Measurements from ENCODE around the gene USP6NL. TPM values are rescaled to one million over a fixed set of nuclear protein-coding genes. Genes with fewer than 3 reads are reported as not detected.

The USP6NL gene
- total and polyA plus RNA-seq, 2 donors: 8.1 to 12.3 TPM

DNA sequence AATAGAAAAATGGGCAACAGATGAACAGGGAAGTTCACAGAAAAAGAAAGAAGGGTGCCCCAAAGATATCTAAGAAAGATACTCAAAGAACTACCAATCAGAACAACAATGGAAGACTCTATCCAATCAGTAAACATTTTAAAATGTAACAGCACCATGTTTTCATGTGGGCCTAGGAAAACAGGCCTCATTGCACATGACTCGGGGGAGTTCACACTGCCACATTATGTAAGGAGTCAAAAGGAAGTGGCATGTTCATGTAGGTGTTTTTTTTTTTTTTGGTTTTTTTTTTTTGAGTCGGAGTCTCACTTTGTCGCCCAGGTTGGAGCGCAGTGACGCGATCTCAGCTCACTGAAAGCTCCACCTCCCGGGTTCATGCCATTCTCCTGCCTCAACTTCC lies 132.2 kb downstream of the USP6NL start:
- Histone ChIP-seq H3K27ac (ENCODE audit: low read depth in 1 of 2, low read length in 1 of 2) (no peak overlapping the region), H3K4me3 (ENCODE audit: low read length in 2 of 2) (no peak overlapping the region), H3K9me3 (ENCODE audit: control insufficient read depth in 2 of 2, insufficient read depth in 1 of 2, low read length in 1 of 2) (no peaks in the 10 kb centered on the region), H3K36me3 (ENCODE audit: control insufficient read depth in 2 of 2, insufficient read depth in 2 of 2, low read length in 1 of 2) (peaks cover 4 to 24% of the 10 kb centered on the region in 2 donors), H3K4me1 (ENCODE audit: control insufficient read depth in 2 of 2, insufficient read depth in 2 of 2, low read length in 2 of 2) (peaks cover 0 to 3% of the 10 kb centered on the region in 2 donors), H3K27me3 (ENCODE audit: control insufficient read depth in 2 of 2, insufficient read depth in 1 of 2, low read length in 1 of 2) (no peaks in the 10 kb centered on the region)
- 85% methylated on average over 7 of the region's 7 CpGs for WGBS
- peak in 1 of 9 donors; percentile 30 for DNase-seq (ENCODE audit: low read depth in 6 of 9, low spot score in 9 of 9)

DNA sequence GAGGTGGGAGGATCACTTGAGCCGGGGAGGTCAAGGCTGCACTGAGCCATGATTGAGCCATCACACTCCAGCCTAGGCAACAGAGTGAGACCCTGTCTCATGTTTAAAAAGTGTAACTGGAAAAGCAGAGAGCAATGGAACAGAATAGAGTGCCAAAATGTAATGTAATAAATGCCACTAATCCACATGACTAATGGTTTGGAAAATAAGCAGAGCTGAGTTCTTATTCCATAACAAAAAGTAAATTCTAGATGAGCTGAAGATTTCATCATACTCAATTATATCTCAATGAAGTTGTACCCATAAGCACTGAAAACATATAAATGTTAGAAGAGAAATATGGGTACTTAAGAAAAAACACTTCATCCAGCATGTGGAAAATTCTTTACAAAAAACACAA lies 132.6 kb downstream of the USP6NL start:
- WGBS: 98% methylated on average over 1 of the region's 1 CpG
- Histone ChIP-seq H3K4me1 (ENCODE audit: control insufficient read depth in 2 of 2, insufficient read depth in 2 of 2, low read length in 2 of 2) (peaks cover 0 to 3% of the 10 kb centered on the region in 2 donors), H3K9me3 (ENCODE audit: control insufficient read depth in 2 of 2, insufficient read depth in 1 of 2, low read length in 1 of 2) (no peaks in the 10 kb centered on the region), H3K27me3 (ENCODE audit: control insufficient read depth in 2 of 2, insufficient read depth in 1 of 2, low read length in 1 of 2) (no peaks in the 10 kb centered on the region), H3K27ac (ENCODE audit: low read depth in 1 of 2, low read length in 1 of 2) (no peak overlapping the region), H3K4me3 (ENCODE audit: low read length in 2 of 2) (no peak overlapping the region), H3K36me3 (ENCODE audit: control insufficient read depth in 2 of 2, insufficient read depth in 2 of 2, low read length in 1 of 2) (peaks cover 4 to 23% of the 10 kb centered on the region in 2 donors)
- no peak for DNase-seq (ENCODE audit: low read depth in 6 of 9, low spot score in 9 of 9)

DNA sequence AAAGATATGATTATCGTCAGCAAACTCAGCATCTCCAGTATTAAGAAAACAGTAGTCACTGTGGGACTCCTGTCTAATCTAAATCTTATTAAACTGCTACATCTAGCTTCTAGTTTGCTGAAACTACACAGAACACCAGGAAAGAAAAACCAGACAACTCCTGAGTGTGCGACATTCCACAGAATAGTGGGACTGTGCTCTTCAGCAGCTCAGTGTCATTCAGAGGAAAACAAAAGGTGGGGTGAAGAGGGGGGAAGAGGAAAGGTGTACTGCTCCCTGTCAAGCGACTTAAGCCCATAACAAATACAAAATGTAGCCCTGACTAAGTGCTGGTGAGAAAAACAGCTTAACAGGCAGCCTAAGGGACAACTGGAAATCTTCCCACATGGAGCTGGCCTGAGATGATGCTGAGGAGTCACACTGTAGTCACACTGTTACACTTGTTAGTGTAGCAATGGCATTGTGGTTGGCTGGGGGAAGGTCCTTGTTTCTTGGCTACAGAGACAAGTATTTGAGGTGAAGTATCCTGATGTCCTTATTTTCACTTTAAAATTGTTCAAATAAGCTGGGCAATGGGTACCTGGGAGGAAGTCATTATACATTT lies 135.5 kb downstream of the USP6NL start:
- Histone ChIP-seq H3K27me3 (ENCODE audit: control insufficient read depth in 2 of 2, insufficient read depth in 1 of 2, low read length in 1 of 2) (no peaks in the 10 kb centered on the region), H3K9me3 (ENCODE audit: control insufficient read depth in 2 of 2, insufficient read depth in 1 of 2, low read length in 1 of 2) (no peaks in the 10 kb centered on the region), H3K36me3 (ENCODE audit: control insufficient read depth in 2 of 2, insufficient read depth in 2 of 2, low read length in 1 of 2) (peaks cover 4 to 16% of the 10 kb centered on the region in 2 donors), H3K4me1 (ENCODE audit: control insufficient read depth in 2 of 2, insufficient read depth in 2 of 2, low read length in 2 of 2) (peaks cover 0 to 3% of the 10 kb centered on the region in 2 donors), H3K4me3 (ENCODE audit: low read length in 2 of 2) (no peak overlapping the region), H3K27ac (ENCODE audit: low read depth in 1 of 2, low read length in 1 of 2) (no peak overlapping the region)
- DNase-seq (ENCODE audit: low read depth in 6 of 9, low spot score in 9 of 9): no peak
- over 99% methylated on average over 3 of the region's 3 CpGs for WGBS

DNA sequence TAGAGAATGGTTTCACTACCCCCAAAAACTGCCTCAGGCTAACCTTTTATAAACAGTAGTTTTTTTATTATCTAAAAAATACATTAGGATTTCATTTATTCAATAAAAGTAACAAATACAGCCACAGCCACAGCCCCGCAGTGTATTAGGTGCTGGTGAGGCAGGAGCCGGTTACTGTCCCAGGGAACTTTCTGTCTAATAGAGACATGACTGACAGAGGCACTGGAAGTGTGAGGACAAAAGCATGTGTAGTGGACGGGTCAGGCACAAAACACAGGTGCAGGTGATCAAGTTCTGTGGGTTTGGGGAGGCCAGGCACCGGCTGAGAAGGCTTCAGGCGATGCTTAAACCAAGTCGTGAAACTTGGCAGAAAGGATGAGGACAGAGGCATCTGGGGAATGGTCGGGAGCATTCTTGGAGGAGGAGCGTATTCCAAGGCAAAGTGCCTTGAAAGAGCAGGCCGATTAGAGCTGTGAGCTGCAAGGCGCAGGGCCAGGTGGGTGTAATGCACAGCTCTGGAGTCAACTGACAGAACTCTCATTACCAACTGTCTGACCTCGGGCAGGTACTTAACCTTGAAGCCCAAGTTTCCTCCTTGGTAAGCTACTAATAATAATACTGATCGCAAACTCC lies 138.2 kb downstream of the USP6NL start:
- H3K36me3 ChIP-seq (ENCODE audit: control insufficient read depth in 2 of 2, insufficient read depth in 2 of 2, low read length in 1 of 2): peaks cover 4 to 10% of the 10 kb centered on the region in 2 donors
- H3K4me1 ChIP-seq (ENCODE audit: control insufficient read depth in 2 of 2, insufficient read depth in 2 of 2, low read length in 2 of 2): no peaks in the 10 kb centered on the region
- no peaks in the 10 kb centered on the region for H3K27me3 ChIP-seq (ENCODE audit: control insufficient read depth in 2 of 2, insufficient read depth in 1 of 2, low read length in 1 of 2)
- no peaks in the 10 kb centered on the region for H3K9me3 ChIP-seq (ENCODE audit: control insufficient read depth in 2 of 2, insufficient read depth in 1 of 2, low read length in 1 of 2)
- no peak overlapping the region for H3K4me3 ChIP-seq (ENCODE audit: low read length in 2 of 2)
- no peak for DNase-seq (ENCODE audit: low read depth in 6 of 9, low spot score in 9 of 9)
- WGBS: 96% methylated on average over 12 of the region's 12 CpGs
- no peak overlapping the region for H3K27ac ChIP-seq (ENCODE audit: low read depth in 1 of 2, low read length in 1 of 2)

DNA sequence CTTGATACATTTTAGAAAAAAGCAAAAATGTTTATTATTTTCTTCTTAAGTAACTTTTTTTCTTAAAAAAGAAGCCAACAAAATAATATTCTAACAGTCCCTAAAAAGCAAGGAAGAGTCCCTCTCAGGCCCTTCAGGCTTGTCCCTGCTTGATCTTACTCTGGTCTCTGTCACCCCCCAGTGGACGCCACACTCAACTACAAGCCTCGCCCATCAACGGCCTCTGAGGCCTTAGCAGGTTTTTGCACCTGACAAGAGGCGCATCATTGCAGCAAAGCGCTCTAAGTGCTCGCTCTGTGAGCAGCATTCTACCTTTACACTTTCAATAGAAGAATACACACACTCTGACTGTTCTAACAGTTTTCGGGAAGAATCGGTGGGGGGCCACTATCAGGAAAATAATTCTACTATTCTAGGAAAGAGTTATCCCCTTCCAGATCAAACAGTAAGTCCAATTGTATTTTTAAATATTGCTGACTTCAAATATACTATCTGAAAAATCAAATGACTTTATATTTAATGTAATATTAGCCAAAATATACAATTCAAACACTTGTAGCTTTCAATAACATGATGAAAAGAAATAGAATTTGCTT lies 139.2 kb downstream of the USP6NL start:
- DNase-seq (ENCODE audit: low read depth in 6 of 9, low spot score in 9 of 9): peak in 8 of 9 donors; percentile 43 to 87 (median 69)
- Histone ChIP-seq H3K27me3 (ENCODE audit: control insufficient read depth in 2 of 2, insufficient read depth in 1 of 2, low read length in 1 of 2) (no peaks in the 10 kb centered on the region), H3K27ac (ENCODE audit: low read depth in 1 of 2, low read length in 1 of 2) (no peak overlapping the region), H3K4me1 (ENCODE audit: control insufficient read depth in 2 of 2, insufficient read depth in 2 of 2, low read length in 2 of 2) (no peaks in the 10 kb centered on the region), H3K4me3 (ENCODE audit: low read length in 2 of 2) (no peak overlapping the region), H3K36me3 (ENCODE audit: control insufficient read depth in 2 of 2, insufficient read depth in 2 of 2, low read length in 1 of 2) (peaks cover 0 to 10% of the 10 kb centered on the region in 2 donors), H3K9me3 (ENCODE audit: control insufficient read depth in 2 of 2, insufficient read depth in 1 of 2, low read length in 1 of 2) (no peaks in the 10 kb centered on the region)
- 55% methylated on average over 8 of the region's 8 CpGs for WGBS

DNA sequence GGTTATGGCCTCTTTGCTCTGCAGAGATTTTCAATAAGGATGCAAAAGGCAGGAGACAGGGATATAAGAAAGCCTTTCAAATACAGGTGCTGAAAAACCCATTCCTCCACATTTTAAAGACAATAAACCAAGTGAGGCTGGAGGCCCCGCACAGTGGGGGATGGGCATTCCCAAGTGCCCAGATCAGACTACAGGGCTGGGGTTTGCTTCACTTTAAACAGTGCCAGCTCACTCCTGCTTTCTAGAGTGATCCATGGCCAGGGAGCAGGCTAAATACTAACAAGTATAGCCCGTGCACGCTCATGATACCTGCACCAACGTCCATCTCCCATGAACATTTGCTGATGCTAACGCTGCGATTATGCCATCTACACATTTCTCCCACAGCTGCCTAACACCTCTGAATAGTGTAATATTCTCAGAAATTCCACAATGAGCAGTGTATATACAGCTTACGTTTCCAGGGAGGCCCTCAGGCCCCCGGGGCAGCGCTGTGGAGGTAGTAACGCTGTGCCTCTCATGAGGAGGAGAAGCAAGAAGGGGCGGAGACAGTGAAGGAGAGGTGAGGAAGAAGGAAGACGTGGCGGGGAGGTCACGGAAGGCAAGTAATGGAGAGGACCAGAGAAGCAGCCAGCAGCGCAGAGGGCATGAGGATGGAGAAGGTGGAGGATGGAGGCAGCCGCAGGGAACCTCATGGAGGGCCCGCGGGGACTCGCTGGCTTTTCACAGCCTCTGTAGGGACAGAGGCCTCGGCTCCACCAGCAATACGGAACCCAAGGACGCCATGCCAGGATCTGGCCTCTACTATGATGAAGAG lies 141.7 kb downstream of the USP6NL start:
- no peak overlapping the region for H3K27ac ChIP-seq (ENCODE audit: low read depth in 1 of 2, low read length in 1 of 2)
- peaks cover 6% of the 10 kb centered on the region in 2 donors for H3K4me1 ChIP-seq (ENCODE audit: control insufficient read depth in 2 of 2, insufficient read depth in 2 of 2, low read length in 2 of 2)
- no peaks in the 10 kb centered on the region for H3K9me3 ChIP-seq (ENCODE audit: control insufficient read depth in 2 of 2, insufficient read depth in 1 of 2, low read length in 1 of 2)
- WGBS: 98% methylated on average over 22 of the region's 22 CpGs
- H3K36me3 ChIP-seq (ENCODE audit: control insufficient read depth in 2 of 2, insufficient read depth in 2 of 2, low read length in 1 of 2): peaks cover 3 to 7% of the 10 kb centered on the region in 2 donors
- H3K27me3 ChIP-seq (ENCODE audit: control insufficient read depth in 2 of 2, insufficient read depth in 1 of 2, low read length in 1 of 2): no peaks in the 10 kb centered on the region
- DNase-seq (ENCODE audit: low read depth in 6 of 9, low spot score in 9 of 9): no peak
- no peak overlapping the region for H3K4me3 ChIP-seq (ENCODE audit: low read length in 2 of 2)

DNA sequence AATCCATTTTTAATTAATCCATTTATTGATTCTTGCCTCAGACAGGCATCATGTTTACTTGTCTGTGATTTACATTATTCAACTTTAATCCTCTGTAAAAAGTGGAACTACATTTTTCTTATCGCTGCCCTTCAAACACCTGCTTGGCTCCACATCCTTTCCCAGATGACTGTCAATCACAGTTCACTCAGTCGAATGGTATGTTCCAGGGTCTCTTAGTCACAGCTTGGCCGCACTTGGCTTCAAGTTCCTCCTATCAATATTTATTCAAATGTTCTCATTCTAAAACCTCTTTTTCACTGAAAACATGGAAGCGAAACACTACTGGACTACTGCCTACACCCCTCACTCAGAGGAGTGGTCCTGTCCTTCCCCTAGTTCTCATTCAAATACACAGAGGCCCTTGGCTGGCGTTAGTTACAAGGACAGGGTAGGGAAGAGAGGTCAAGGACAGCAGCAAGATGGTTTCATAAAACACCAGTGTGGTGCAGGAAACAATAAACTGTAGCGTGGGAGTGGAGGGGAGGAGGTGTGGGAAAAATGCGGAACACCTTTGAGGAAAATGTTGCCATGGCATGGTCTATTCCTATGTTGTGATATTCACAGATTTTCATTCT lies 143.2 kb downstream of the USP6NL start:
- H3K4me3 ChIP-seq (ENCODE audit: low read length in 2 of 2): no peak overlapping the region
- 90% methylated on average over 7 of the region's 7 CpGs for WGBS
- no peak overlapping the region for H3K27ac ChIP-seq (ENCODE audit: low read depth in 1 of 2, low read length in 1 of 2)
- H3K27me3 ChIP-seq (ENCODE audit: control insufficient read depth in 2 of 2, insufficient read depth in 1 of 2, low read length in 1 of 2): no peaks in the 10 kb centered on the region
- no peak for DNase-seq (ENCODE audit: low read depth in 6 of 9, low spot score in 9 of 9)
- peaks cover 7 to 12% of the 10 kb centered on the region in 2 donors for H3K36me3 ChIP-seq (ENCODE audit: control insufficient read depth in 2 of 2, insufficient read depth in 2 of 2, low read length in 1 of 2)
- peaks cover 6 to 11% of the 10 kb centered on the region in 2 donors for H3K4me1 ChIP-seq (ENCODE audit: control insufficient read depth in 2 of 2, insufficient read depth in 2 of 2, low read length in 2 of 2)
- H3K9me3 ChIP-seq (ENCODE audit: control insufficient read depth in 2 of 2, insufficient read depth in 1 of 2, low read length in 1 of 2): no peaks in the 10 kb centered on the region

DNA sequence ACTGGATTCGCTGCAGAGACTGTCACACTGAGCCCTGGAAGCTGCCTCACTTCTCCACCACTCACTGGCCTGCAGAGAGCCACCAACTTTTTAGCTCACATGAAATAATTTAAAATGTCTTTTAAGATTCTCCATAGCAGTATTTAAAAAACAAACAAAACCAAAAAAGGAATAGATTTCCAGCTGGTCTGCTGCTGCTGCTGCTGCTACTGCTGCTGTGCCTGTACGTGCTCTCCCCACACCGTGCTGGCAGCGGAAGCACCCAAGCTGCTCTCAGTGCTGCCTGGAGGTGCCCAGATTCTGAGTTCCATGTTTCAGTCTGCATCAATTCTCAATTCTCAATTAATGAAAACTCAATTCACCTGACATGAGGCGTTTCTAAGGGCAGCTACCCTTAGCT lies 146.0 kb downstream of the USP6NL start:
- peak in 1 of 9 donors; percentile 20 for DNase-seq (ENCODE audit: low read depth in 6 of 9, low spot score in 9 of 9)
- no peaks in the 10 kb centered on the region for H3K9me3 ChIP-seq (ENCODE audit: control insufficient read depth in 2 of 2, insufficient read depth in 1 of 2, low read length in 1 of 2)
- no peak overlapping the region for H3K27ac ChIP-seq (ENCODE audit: low read depth in 1 of 2, low read length in 1 of 2)
- WGBS: 89% methylated on average over 5 of the region's 5 CpGs
- H3K36me3 ChIP-seq (ENCODE audit: control insufficient read depth in 2 of 2, insufficient read depth in 2 of 2, low read length in 1 of 2): peaks cover 18 to 32% of the 10 kb centered on the region in 2 donors
- H3K4me1 ChIP-seq (ENCODE audit: control insufficient read depth in 2 of 2, insufficient read depth in 2 of 2, low read length in 2 of 2): peaks cover 6 to 11% of the 10 kb centered on the region in 2 donors
- no peaks in the 10 kb centered on the region for H3K27me3 ChIP-seq (ENCODE audit: control insufficient read depth in 2 of 2, insufficient read depth in 1 of 2, low read length in 1 of 2)
- H3K4me3 ChIP-seq (ENCODE audit: low read length in 2 of 2): no peak overlapping the region

All from thymus (tissue), 11 donors.